Thyroid gland (tissue), 4 donors: Measurements from ENCODE around the gene C5orf58.

Experiments
- CTCF ChIP-seq, 6 experiments: fragments of 200-600 bp in 3 of 6; fragments of 450-650 bp in 3 of 6; sonication (generic) in 3 of 6; IDR thresholded peaks; one replicate each; pipeline ENCODE4 v1.5.1; 2016 to 2019; ENCODE audit warnings: antibody characterized with exemption in 6 of 6, mild to moderate bottlenecking in 2 of 6, inconsistent platforms in 1 of 6, moderate library complexity in 1 of 6
- POLR2A ChIP-seq, 2 donors: fragments of 450-650 bp; IDR thresholded peaks; one replicate each; pipeline ENCODE4 v1.6.1; 2017; ENCODE audit warnings: antibody characterized with exemption in 2 of 2, mild to moderate bottlenecking in 2 of 2, moderate library complexity in 1 of 2

GRCh38 chr5:170257370-170257769 lies 24.6 kb downstream of the C5orf58 start:
- TF ChIP-seq CTCF (IDR thresholded peaks at IDR 0.05) (no peak), POLR2A (IDR thresholded peaks at IDR 0.05) (no peak)
